Measurements from ENCODE around the gene DNAH7. TPM values are rescaled to one million over a fixed set of nuclear protein-coding genes. Genes with fewer than 3 reads are reported as not detected.

DNAH7 gene
- total and polyA plus RNA-seq, 2 of the 13 experiments (the other 11 are each of a cell fraction or from before 2014, with no cell fraction given): 0.09 TPM; not detected in 1

DNA sequence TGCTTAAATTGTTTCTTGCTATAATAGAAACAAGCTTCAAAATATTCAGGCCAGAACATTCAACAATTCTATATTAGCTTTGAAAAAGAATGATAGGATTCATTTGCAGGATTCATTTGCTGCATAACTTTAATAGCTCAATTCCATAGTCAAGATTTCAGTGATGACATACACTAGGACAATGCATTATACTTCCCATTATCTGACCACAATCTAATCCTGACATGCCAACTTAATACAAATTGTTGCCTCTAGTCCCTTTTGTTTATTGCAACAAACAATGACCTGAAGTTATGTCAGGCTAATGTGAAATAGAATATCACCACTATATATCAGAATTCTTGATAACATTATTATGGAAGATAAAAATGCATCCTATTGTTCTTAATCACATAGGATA lies 169.4 kb downstream of the DNAH7 start:
- in situ Hi-C loops (cut with HindIII; ENCODE audit: extremely low pct_ligation_motif_present, low pct_unique_long_range_greater_than_20kb): no loop called here

More for the DNA sequence above, 169.4 kb downstream of the DNAH7 start:
- no peak for ATAC-seq
- H3K4me2 ChIP-seq (ENCODE audit: low read depth, low read length): no peak overlapping the region
- no TSS peak for BruUV-seq (replicated peaks)
- H3K27ac ChIP-seq (ENCODE audit: extremely low read length, insufficient read depth, low read length): no peak overlapping the region
- no peaks in the 10 kb centered on the region for H4K20me1 ChIP-seq (ENCODE audit: insufficient read depth, low read length)
- H3K4me3 ChIP-seq (replicated peaks in 1 of 3; ENCODE audit: insufficient read depth in 1 of 3, low read depth in 2 of 3, low read length in 3 of 3): no peak overlapping the region
- H3K27me3 ChIP-seq (ENCODE audit: control insufficient read depth in 1 of 2, insufficient read depth in 2 of 2, low read length in 2 of 2): no peaks in the 10 kb centered on the region
- no peaks in the 10 kb centered on the region for H3K36me3 ChIP-seq (replicated peaks in 1 of 2; ENCODE audit: control insufficient read depth in 1 of 2, insufficient read depth in 2 of 2, low read length in 2 of 2)
- no peaks in the 10 kb centered on the region for H3K4me1 ChIP-seq (ENCODE audit: insufficient read depth, low read length)
- no peak overlapping the region for H2AFZ ChIP-seq (ENCODE audit: low read length)
- H3K9ac ChIP-seq (ENCODE audit: insufficient read depth, low read depth, low read length): no peak overlapping the region
- intact Hi-C loops (cut with micrococcal nuclease; ENCODE audit: unreplicated experiment): no loop called here
- no peak for DNase-seq (ENCODE audit: low spot score)
- H3K79me2 ChIP-seq (ENCODE audit: insufficient read depth, low read length): no peaks in the 10 kb centered on the region
- FAIRE-seq: no peak
- CTCF ChIA-PET (ENCODE audit: low intra/inter-chr PET ratio, low total read pairs): no interaction called here
- no peak for TF ChIP-seq TRIM22 (IDR thresholded peaks at IDR 0.05)
- TF ChIP-seq, protein P1, sequence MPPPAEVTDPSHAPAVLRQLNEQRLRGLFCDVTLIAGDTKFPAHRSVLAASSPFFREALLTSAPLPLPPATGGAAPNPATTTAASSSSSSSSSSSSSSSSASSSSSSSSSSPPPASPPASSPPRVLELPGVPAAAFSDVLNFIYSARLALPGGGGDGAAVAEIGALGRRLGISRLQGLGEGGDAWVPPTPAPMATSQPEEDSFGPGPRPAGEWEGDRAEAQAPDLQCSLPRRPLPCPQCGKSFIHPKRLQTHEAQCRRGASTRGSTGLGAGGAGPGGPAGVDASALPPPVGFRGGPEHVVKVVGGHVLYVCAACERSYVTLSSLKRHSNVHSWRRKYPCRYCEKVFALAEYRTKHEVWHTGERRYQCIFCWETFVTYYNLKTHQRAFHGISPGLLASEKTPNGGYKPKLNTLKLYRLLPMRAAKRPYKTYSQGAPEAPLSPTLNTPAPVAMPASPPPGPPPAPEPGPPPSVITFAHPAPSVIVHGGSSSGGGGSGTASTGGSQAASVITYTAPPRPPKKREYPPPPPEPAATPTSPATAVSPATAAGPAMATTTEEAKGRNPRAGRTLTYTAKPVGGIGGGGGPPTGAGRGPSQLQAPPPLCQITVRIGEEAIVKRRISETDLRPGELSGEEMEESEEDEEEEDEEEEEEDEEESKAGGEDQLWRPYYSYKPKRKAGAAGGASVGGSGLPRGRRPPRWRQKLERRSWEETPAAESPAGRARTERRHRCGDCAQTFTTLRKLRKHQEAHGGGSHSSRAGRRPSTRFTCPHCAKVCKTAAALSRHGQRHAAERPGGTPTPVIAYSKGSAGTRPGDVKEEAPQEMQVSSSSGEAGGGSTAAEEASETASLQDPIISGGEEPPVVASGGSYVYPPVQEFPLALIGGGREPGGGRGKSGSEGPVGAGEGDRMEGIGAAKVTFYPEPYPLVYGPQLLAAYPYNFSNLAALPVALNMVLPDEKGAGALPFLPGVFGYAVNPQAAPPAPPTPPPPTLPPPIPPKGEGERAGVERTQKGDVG (CRISPR knock-in tag; IDR thresholded peaks at IDR 0.05; ENCODE audit: borderline replicate concordance): no peak
- TF ChIP-seq KDM2A (CRISPR knock-in tag; IDR thresholded peaks at IDR 0.05; ENCODE audit: borderline replicate concordance, low read depth): no peak
- no peak for TF ChIP-seq BCL3 (CRISPR knock-in tag; IDR thresholded peaks at IDR 0.05)
- TF ChIP-seq TRAFD1 (CRISPR knock-in tag; IDR thresholded peaks at IDR 0.05; ENCODE audit: borderline replicate concordance): no peak
- no peak for TF ChIP-seq BORCS8-MEF2B (CRISPR knock-in tag; IDR thresholded peaks at IDR 0.05)
- no peak for TF ChIP-seq MTERF4 (CRISPR knock-in tag; IDR thresholded peaks at IDR 0.05)
- no peak for TF ChIP-seq PCBP2 (optimal IDR thresholded peaks at IDR 0.05; ENCODE audit: low read depth, low read length, poor library complexity, severe bottlenecking)
- TF ChIP-seq CSRNP2 (CRISPR knock-in tag; conservative IDR thresholded peaks at IDR 0.05; ENCODE audit: low read depth): no peak
- TF ChIP-seq MAF1 (CRISPR knock-in tag; IDR thresholded peaks at IDR 0.05; ENCODE audit: borderline replicate concordance): no peak
- POLR2A ChIA-PET: no interaction called here
- H3K9me3 ChIP-seq (ENCODE audit: low read length): no peaks in the 10 kb centered on the region

Data from HepG2 (cell line).